Dendritic cell treated with granulocyte-macrophage colony-stimulating factor and Interleukin-4, amounts not matched to agents 40 ng/mL and 50 ng/mL, for 4 days (primary cell): ENCODE measurements around the gene RTEL1.
A peak's percentile ranks its signal among the peaks of the same experiment; 100 is the strongest.
"Not testable (repeated sequence)": the region's sequence is repeated elsewhere in the genome, so short reads cannot be mapped to it uniquely, and the experiment has no call there.

Experiments used
- H3K27ac Mint-ChIP-seq: one replicate; pipeline ENCODE4 v1.8.0; 2022; ENCODE audit warnings: mild to moderate bottlenecking, mixed read lengths
- H3K27me3 Mint-ChIP-seq: one replicate; pipeline ENCODE4 v1.8.0; 2022; ENCODE audit warnings: mild to moderate bottlenecking, mixed read lengths
- H3K36me3 Mint-ChIP-seq: one replicate; pipeline ENCODE4 v1.8.0; 2022; ENCODE audit warnings: low read depth, mixed read lengths
- H3K4me1 Mint-ChIP-seq: one replicate; pipeline ENCODE4 v1.8.0; 2022; ENCODE audit warnings: low read depth, mixed read lengths
- H3K4me3 Mint-ChIP-seq: one replicate; pipeline ENCODE4 v1.8.0; 2022; ENCODE audit warnings: mild to moderate bottlenecking, moderate library complexity, mixed read lengths
- H3K9me3 Mint-ChIP-seq: one replicate; pipeline ENCODE4 v1.8.0; 2022; ENCODE audit warnings: mixed read lengths
- intact Hi-C: fragments of 100-400 bp; cut with micrococcal nuclease; formaldehyde crosslinking; loops from one replicate; pipeline ENCODE4 v1.15.0; 2022

Gene RTEL1

DNA sequence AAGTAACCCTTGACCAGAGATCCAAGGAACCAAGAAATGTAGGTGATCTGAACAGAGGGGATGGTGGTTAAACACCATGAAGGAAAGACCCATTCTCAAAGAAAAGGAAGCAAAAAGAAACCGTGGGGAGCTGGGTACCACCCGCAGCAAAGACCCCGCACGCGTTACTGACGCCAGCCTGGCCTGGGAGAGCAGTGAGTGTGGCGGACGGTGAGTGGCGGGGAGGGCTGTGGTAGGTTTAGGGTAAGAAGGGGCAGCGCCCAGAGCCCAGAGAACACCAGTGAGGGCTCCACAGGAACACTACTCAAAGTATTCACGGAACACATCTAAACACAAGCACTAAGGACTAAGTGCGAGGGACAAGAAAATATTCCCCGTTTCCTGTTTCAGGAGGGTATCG lies 35.4 kb upstream of the RTEL1 start:
- Mint-ChIP-seq H3K27me3 (no peaks in the 10 kb centered on the region), H3K36me3 (peaks cover 42% of the 10 kb centered on the region), H3K4me1 (peaks cover 26% of the 10 kb centered on the region), H3K9me3 (no peaks in the 10 kb centered on the region), H3K27ac (peak overlapping the region; percentile 33), H3K4me3 (no peak overlapping the region)
- intact Hi-C loops: no loop called here

- H3K4me1 Mint-ChIP-seq: peaks cover 39% of the 10 kb centered on the region
- peaks cover 42% of the 10 kb centered on the region for H3K36me3 Mint-ChIP-seq
- no peaks in the 10 kb centered on the region for H3K9me3 Mint-ChIP-seq
- H3K4me3 Mint-ChIP-seq: no peak overlapping the region
- intact Hi-C loops: no loop called here
- no peak overlapping the region for H3K27ac Mint-ChIP-seq
- no peaks in the 10 kb centered on the region for H3K27me3 Mint-ChIP-seq
Observed at GRCh38 chr20:63624486-63624885, 33.6 kb upstream of the RTEL1 start.

- Mint-ChIP-seq H3K27me3 (no peaks in the 10 kb centered on the region), H3K4me1 (peaks cover 47% of the 10 kb centered on the region), H3K36me3 (peaks cover 44% of the 10 kb centered on the region), H3K9me3 (no peaks in the 10 kb centered on the region), H3K27ac (peak overlapping the region; percentile 76), H3K4me3 (peak overlapping the region; percentile 67)
- intact Hi-C loops: loop anchor here (2.0 to 5.0 kb wide), 2 partner anchors 59 to 89 kb away; partner anchors contain the start of gene PTK6
Observed at GRCh38 chr20:63625771-63626423, 32.2 kb upstream of the RTEL1 start.

- intact Hi-C loops: loop anchor here (2.0 to 5.0 kb wide), 2 partner anchors 60 to 89 kb away; partner anchors contain the start of gene PTK6
- Mint-ChIP-seq H3K4me3 (peak within 1 kb of the TSS; percentile 98), H3K36me3 (peaks cover 39% of the 10 kb centered on the region), H3K27ac (peak within 1 kb of the TSS; percentile 88), H3K4me1 (peaks cover 51% of the 10 kb centered on the region), H3K27me3 (no peaks in the 10 kb centered on the region), H3K9me3 (no peaks in the 10 kb centered on the region)
Observed at GRCh38 chr20:63626424-63627128, 31.5 kb upstream of the RTEL1 start, which contains the start of gene GMEB2. Gene GMEB2 (minus strand): TSS chr20:63627101. CDS start chr20:63619397, 7,704 bp downstream.

DNA sequence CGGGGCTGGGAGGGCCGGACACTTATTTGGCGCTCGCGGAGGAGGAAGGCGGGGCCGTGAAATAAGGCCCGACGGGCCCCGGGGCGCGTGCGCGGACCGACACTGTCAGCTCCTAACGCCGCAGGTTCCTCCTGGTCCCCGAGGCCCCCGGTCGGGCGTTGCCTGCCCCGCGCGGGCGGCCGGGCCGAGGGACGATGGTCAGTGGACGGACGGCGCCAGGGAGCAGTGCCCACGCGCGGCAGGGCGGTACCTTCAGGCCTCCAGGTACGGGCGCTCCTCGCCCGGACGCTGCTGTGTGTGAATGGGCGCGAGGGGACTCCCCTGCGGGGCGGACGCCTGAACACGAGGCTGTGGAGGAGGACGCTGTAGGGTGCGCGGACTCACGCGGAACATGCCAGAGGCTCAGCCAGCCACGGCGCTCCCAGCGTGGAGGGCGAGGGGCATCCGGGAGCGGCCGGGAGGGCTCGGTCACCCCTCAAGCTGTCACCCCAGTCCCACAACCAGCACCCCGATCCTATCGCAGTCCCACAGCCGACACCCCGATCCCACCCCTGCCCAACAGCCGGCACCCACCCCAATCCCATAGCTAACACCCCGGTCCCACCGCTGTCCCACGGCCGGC lies 30.9 kb upstream of the RTEL1 start:
- Mint-ChIP-seq H3K9me3 (no peaks in the 10 kb centered on the region), H3K36me3 (peaks cover 39% of the 10 kb centered on the region), H3K4me1 (peaks cover 52% of the 10 kb centered on the region), H3K27ac (peak overlapping the region; percentile 88), H3K4me3 (peak overlapping the region; percentile 98), H3K27me3 (no peaks in the 10 kb centered on the region)
- intact Hi-C loops: loop anchor here (2.0 to 5.0 kb wide), 2 partner anchors 60 to 90 kb away; partner anchors contain the start of gene PTK6

DNA sequence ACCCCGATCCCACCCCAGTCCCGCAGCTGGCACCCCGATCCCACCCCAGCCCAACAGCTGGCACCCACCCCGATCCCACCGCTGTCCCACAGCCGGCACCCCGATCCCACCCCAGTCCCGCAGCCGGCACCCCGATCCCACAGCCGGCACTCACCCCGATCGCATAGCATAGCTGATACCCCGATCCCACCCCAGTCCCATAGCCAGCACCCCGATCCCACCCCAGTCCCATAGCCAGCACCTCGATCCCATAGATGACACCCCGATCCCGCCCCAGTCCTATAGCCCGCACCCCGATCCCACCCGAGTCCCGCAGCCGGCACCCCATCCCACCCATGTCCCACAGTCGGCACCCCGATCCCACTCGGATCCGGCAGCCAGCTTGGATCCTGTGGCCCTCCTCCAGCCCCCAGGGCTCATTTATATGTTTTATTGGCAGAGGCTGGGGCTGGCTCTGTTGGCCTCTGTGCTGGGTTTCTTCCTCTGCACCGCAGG lies 30.3 kb upstream of the RTEL1 start:
- Mint-ChIP-seq H3K36me3 (peaks cover 34% of the 10 kb centered on the region), H3K4me1 (peaks cover 48% of the 10 kb centered on the region), H3K4me3 (peak overlapping the region; percentile 98), H3K27me3 (no peaks in the 10 kb centered on the region), H3K9me3 (no peaks in the 10 kb centered on the region), H3K27ac (peak overlapping the region; percentile 88)
- intact Hi-C loops: loop anchor here (2.0 to 5.0 kb wide), 2 partner anchors 61 to 90 kb away; partner anchors contain the start of gene PTK6

- Mint-ChIP-seq H3K4me3 (peak overlapping the region; percentile 98), H3K27me3 (no peaks in the 10 kb centered on the region), H3K27ac (peak overlapping the region; percentile 88), H3K4me1 (peaks cover 46% of the 10 kb centered on the region), H3K9me3 (no peaks in the 10 kb centered on the region), H3K36me3 (peaks cover 31% of the 10 kb centered on the region)
- intact Hi-C loops: loop anchor here (5.0 kb wide), 1 partner anchor 91 kb away; the partner anchor contains the start of gene PTK6
Observed at GRCh38 chr20:63628246-63628975, 29.7 kb upstream of the RTEL1 start.

DNA sequence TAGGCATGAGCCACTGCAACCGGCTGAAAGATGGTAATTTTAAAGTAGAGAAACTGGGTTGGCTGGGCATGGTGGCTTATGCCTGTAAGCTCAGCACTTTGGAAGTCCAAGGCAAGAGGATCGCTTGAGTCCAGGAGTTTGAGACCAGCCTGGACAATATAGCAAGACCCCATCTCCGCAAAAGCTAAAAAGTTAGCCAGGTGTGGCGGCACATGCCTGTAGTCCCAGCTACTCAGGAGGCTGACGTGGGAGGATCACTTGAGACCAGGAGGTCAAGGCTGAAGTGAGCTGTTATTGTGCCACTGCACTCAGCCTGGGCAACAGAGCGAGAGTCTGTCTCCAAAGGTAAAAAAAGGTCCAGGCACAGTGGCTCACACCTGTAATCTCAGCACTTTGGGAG lies 27.2 kb upstream of the RTEL1 start:
- H3K4me3 Mint-ChIP-seq, H3K27me3 Mint-ChIP-seq, H3K9me3 Mint-ChIP-seq, intact Hi-C loops: not testable (repeated sequence)
- Mint-ChIP-seq H3K36me3 (peaks cover 31% of the 10 kb centered on the region), H3K27ac (peak overlapping the region; percentile 73), H3K4me1 (peaks cover 36% of the 10 kb centered on the region)

DNA sequence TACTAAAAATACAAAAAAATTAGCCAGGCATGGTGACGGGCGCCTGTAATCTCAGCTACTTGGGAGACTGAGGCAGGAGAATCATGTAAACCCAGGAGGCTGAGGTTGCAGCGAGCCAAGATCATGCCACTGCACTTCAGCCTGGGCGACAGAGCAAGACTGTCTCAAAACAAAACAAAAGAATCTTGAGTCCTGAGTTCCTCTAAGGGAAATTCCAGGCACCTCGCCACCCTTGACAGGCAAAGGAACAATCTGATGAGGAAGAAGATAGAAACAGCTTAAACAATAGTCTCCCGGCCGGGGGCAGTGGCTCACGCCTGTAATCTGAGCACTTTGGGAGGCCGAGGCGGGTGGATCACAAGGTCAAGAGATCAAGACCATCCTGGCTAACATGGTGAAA lies 26.7 kb upstream of the RTEL1 start:
- H3K9me3 Mint-ChIP-seq, intact Hi-C loops, H3K27me3 Mint-ChIP-seq: not testable (repeated sequence)
- peak overlapping the region; percentile 73 for H3K27ac Mint-ChIP-seq
- H3K4me1 Mint-ChIP-seq: peaks cover 36% of the 10 kb centered on the region
- H3K36me3 Mint-ChIP-seq: peaks cover 31% of the 10 kb centered on the region
- H3K4me3 Mint-ChIP-seq: peak overlapping the region; percentile 17

- Mint-ChIP-seq H3K4me1 (peaks cover 43% of the 10 kb centered on the region), H3K27ac (peak overlapping the region; percentile 39), H3K36me3 (peaks cover 14% of the 10 kb centered on the region), H3K27me3 (no peaks in the 10 kb centered on the region), H3K9me3 (no peaks in the 10 kb centered on the region), H3K4me3 (no peak overlapping the region)
- intact Hi-C loops: no loop called here
Observed at GRCh38 chr20:63633732-63634131, 24.4 kb upstream of the RTEL1 start.

DNA sequence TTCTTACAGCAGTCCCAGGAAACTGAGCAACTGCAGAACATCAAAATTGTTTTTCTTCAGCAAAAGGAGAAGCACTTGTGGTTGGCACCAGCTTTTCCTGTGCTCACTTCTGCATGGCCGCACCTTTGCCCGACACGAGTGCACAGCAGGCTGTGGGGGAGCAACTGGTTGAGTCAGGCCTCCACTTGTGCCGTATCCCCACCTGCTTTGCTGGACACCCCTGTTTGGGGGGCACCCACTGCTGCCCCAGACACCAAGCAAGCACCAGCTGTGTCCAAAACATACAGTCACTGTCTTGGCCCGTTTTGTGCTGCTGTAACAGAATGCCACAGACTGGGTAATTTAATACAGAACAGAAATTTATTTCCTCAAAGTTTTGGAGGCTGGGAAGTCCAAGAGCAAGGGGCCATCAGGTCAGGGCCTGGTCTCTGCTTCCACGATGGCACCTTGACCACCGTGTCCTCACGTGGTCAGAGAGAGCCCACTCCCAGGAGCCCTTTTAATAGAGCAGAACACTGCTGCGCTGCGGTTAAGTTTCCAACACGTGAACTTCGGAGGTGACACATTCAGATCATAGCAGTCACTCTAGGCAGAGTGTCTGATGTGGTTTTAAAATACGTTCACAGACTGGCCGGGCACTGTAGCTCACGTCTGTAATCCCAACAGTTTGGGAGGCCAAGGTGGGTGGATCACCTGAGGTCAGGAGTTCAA lies 22.5 kb upstream of the RTEL1 start:
- Mint-ChIP-seq H3K4me1 (peaks cover 45% of the 10 kb centered on the region), H3K9me3 (no peaks in the 10 kb centered on the region), H3K27ac (peak overlapping the region; percentile 82)

GRCh38 chr20:63636752-63637628 lies 21.1 kb upstream of the RTEL1 start:
- H3K27me3 Mint-ChIP-seq: no peaks in the 10 kb centered on the region
- peaks cover 6% of the 10 kb centered on the region for H3K36me3 Mint-ChIP-seq
- intact Hi-C loops: no loop called here
- no peak overlapping the region for H3K4me3 Mint-ChIP-seq
- H3K9me3 Mint-ChIP-seq: no peaks in the 10 kb centered on the region
- peak overlapping the region; percentile 57 for H3K27ac Mint-ChIP-seq
- H3K4me1 Mint-ChIP-seq: peaks cover 34% of the 10 kb centered on the region

More for the DNA sequence above, 22.5 kb upstream of the RTEL1 start:
- Mint-ChIP-seq H3K36me3 (peaks cover 6% of the 10 kb centered on the region), H3K27me3 (no peaks in the 10 kb centered on the region), H3K4me3 (peak overlapping the region; percentile 34)
- intact Hi-C loops: no loop called here
